ENCODE measurements around the gene SUFU.

DNA sequence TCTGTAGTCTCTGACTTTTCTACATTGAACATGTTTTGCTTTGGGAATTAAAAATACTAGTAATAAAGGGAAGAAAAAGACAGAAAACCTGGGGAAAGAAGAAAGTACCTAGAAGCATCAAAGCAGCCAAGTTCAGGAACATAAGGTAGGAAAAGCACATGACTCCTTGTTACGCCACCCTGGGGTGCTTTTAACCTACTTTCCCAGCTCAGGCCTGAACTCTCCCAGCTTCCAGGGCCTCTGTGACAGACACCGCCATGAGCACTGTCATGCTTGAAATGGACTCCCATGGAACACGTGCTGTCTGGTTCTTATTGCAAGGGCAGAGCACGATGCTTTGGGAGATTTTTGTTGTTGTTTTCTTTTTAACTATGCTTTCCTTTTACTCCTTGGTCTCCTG is 12.6 kb upstream of the SUFU start:
- TF ChIP-seq, protein P1, sequence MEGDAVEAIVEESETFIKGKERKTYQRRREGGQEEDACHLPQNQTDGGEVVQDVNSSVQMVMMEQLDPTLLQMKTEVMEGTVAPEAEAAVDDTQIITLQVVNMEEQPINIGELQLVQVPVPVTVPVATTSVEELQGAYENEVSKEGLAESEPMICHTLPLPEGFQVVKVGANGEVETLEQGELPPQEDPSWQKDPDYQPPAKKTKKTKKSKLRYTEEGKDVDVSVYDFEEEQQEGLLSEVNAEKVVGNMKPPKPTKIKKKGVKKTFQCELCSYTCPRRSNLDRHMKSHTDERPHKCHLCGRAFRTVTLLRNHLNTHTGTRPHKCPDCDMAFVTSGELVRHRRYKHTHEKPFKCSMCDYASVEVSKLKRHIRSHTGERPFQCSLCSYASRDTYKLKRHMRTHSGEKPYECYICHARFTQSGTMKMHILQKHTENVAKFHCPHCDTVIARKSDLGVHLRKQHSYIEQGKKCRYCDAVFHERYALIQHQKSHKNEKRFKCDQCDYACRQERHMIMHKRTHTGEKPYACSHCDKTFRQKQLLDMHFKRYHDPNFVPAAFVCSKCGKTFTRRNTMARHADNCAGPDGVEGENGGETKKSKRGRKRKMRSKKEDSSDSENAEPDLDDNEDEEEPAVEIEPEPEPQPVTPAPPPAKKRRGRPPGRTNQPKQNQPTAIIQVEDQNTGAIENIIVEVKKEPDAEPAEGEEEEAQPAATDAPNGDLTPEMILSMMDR (conservative IDR thresholded peaks at IDR 0.05; ENCODE audit: low read depth, low read length) = no peak
- TF ChIP-seq POLR2A (IDR thresholded peaks at IDR 0.05; ENCODE audit: low read depth, low read length) = no peak
- no peak for TF ChIP-seq SMC3 (IDR thresholded peaks at IDR 0.05; ENCODE audit: low read depth, low read length)
- TF ChIP-seq, protein P2, sequence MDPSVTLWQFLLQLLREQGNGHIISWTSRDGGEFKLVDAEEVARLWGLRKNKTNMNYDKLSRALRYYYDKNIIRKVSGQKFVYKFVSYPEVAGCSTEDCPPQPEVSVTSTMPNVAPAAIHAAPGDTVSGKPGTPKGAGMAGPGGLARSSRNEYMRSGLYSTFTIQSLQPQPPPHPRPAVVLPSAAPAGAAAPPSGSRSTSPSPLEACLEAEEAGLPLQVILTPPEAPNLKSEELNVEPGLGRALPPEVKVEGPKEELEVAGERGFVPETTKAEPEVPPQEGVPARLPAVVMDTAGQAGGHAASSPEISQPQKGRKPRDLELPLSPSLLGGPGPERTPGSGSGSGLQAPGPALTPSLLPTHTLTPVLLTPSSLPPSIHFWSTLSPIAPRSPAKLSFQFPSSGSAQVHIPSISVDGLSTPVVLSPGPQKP (IDR thresholded peaks at IDR 0.05; ENCODE audit: borderline replicate concordance, low read depth, low read length) = no peak
- no peak for TF ChIP-seq RFX5 (IDR thresholded peaks at IDR 0.05; ENCODE audit: low read depth, low read length)
- no peak for TF ChIP-seq MXI1 (IDR thresholded peaks at IDR 0.05; ENCODE audit: borderline replicate concordance, low read depth, low read length)
- no peak for TF ChIP-seq MAFK (IDR thresholded peaks at IDR 0.05; ENCODE audit: low read depth, low read length)

Measured in IMR-90 (cell line).